VCaP (cell line): ENCODE data around the gene CPT2.

Experiments
- H3K27ac ChIP-seq: fragments of 450-650 bp; 2 replicates; pipeline ENCODE4 v1.5.1; 2017
- TF ChIP-seq, protein P1 (sequence below): fragments of 450-650 bp; conservative IDR thresholded peaks from 2 replicates; pipeline ENCODE4 v1.5.1; 2017; ENCODE audit warnings: mild to moderate bottlenecking, moderate library complexity

Gene CPT2

DNA sequence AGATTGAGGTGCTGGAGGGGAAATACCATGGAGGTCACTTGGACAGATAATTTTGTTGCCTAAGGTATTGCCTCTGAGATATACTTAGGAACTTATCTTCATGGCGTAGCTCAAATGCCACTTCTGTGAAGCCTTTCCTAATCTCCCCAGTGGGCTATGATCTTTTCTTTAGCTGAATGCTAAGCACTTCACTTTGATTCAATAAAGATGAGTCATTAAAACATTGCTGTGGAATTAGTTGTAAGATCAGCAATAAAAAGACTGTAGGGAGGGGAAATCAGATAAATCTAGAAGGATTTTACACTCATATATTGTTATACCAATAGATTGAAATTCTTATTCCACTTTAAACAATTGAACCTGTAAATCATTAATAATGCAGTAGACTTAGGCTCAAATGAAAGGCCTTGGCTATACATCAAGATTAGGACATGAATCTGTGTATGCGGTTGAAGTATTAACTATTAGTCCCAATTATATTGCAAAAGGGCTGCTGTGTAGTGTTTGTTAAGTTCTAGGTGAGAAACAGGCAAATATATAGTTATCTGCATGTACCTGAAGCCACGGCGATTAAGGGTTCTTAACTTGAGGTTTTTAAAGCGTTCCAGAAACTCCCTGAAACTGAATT is 60.9 kb downstream of the CPT2 start:
- TF ChIP-seq, protein P1, sequence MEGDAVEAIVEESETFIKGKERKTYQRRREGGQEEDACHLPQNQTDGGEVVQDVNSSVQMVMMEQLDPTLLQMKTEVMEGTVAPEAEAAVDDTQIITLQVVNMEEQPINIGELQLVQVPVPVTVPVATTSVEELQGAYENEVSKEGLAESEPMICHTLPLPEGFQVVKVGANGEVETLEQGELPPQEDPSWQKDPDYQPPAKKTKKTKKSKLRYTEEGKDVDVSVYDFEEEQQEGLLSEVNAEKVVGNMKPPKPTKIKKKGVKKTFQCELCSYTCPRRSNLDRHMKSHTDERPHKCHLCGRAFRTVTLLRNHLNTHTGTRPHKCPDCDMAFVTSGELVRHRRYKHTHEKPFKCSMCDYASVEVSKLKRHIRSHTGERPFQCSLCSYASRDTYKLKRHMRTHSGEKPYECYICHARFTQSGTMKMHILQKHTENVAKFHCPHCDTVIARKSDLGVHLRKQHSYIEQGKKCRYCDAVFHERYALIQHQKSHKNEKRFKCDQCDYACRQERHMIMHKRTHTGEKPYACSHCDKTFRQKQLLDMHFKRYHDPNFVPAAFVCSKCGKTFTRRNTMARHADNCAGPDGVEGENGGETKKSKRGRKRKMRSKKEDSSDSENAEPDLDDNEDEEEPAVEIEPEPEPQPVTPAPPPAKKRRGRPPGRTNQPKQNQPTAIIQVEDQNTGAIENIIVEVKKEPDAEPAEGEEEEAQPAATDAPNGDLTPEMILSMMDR = no peak
- peak overlapping the region; percentile 36 for H3K27ac ChIP-seq

DNA sequence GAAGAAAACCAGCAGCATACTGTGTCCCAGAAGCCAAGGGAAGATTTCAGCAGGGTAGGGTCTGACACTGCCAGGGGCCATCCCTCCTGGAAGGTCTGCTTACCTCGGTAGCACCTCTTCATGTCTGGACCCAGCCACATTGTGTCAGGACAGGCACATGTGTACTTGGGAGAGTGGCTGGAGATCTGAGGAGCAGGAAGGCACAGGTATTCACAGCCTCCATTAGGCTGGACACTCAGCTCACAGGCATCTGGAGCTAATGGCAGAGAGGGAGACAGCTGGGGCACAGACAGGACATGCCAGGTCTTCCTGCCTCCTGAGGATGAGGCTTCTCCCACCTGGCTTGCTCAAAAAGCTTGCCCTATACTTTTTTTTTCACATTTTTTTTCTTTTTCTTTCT is 61.6 kb downstream of the CPT2 start:
- TF ChIP-seq, protein P1 = no peak
- peak overlapping the region; percentile 36 for H3K27ac ChIP-seq

DNA sequence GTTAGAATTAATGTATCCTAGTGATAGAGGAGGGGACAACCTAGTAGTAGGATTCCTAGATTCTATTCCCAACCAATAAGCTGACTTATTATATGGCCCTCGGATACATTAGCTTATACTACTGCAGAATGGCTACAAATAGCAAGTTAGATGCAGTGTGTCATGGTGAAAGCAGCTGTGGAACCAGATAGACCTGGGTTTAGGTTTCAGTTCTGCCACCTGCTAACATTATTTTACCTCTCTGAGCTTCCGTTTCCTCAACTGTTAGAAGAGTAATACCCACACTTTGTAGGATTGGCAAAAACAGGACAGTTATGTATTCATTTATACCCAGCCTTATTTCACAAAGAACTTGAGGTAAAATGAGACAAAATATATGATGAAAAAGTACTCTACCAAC is 63.3 kb downstream of the CPT2 start:
- no peak overlapping the region for H3K27ac ChIP-seq
- TF ChIP-seq, protein P1 = no peak

DNA sequence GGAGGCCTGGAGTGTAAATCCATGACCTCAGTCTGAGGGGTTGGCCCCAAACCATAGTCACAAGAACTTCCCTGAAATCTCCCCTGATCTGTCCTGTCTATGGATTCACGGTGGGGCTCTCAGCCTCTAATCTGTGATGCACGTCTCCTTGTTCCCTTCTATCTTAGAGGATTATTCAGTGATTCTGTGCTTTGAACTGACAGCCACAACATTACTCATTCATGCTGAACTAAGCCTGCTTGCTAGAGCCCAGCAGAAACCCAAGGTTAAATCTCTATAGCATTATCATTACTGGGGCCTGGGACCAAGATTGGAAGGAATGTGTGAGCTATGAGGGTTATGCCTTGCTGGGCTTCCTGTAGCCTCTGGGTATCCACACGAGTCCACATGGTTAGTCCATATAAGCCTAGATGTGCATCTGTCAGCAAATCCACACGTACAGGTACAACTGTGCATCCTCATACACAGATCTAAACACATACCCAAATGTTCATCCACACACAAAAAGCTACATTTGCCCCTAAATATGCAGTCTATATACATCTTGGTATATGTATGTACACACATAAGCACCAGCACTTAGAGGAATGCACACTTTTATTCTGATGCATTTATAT is 64.1 kb downstream of the CPT2 start:
- TF ChIP-seq, protein P1 = no peak
- no peak overlapping the region for H3K27ac ChIP-seq

DNA sequence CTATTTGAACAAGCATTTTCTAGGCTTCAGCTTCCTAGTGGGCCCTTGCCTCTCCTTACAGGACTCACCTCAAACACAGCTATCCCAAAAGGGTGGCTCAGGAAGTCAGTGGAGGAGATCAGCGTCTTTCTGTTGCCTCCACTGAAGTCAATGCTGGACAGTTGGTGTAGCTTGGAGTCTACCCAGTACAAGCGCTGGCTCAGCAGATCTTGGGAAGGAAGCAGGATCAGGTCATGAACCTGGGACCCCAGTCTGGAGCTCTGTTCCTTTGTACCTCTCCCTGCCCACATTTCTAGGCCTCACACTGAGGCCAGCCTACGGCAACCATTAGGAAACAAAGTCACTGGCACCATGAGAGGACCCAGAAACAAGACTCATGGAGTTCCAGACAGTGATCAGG is 65.4 kb downstream of the CPT2 start:
- TF ChIP-seq, protein P1 = no peak
- no peak overlapping the region for H3K27ac ChIP-seq
